ENCODE results near the gene OSM. TPM values are rescaled to one million over a fixed set of nuclear protein-coding genes. Genes with fewer than 3 reads are reported as not detected.

OSM gene
- total RNA-seq, 1 donor from 2014 or later: 8.0 TPM

DNA sequence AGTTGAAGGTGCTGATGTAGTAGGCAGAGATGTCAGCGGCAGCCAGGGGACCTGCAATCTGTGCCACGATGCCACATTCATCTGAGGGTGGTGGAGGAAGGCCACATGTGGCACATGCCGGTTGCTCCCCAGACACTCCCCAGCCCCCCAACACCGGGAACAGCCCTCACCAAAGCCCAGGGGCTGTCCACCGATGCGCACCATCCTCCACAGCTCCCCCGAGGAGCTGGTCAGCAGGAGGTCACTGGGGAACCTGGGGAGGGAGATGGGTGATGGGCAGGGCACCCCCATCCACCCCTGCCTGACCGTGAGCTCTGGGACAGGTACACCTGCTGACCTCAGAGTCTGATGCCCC is 19.2 kb upstream of the OSM start:
- no peak for DNase-seq (ENCODE audit: low spot score)

DNA sequence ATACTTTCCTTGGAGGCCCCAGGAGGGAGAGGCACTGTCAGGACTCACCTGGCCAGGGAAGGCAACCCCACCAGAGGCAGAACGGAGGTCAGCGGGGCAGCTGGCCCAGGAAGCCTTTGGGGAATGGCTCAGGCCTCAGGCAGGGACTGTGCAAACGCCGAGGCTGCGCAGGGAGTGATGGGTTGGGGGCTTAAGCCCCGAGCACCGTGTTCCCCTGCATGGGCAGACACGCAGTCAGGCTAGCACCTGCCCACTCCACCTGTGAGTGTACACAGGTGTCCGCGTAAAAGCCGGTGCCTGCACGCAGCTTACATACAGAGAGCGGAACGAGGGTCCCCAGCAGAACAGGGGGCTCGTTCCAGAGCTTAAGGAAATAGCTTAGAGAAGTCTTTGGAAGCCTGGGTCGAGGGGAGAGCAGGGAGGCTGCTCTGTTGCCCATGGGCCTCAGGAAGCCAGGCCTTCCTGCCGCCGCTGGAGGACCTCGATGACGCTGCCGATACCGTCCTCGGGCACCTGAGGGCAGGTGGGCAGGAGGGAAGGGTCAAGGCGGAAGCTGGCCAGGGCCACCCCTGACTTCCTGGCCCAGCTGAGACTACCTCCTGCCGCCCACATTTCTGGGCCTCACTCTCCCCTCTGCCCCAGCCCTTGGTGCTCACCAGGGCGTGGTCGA is 18.7 kb upstream of the OSM start:
- DNase-seq (ENCODE audit: low spot score): no peak

DNA sequence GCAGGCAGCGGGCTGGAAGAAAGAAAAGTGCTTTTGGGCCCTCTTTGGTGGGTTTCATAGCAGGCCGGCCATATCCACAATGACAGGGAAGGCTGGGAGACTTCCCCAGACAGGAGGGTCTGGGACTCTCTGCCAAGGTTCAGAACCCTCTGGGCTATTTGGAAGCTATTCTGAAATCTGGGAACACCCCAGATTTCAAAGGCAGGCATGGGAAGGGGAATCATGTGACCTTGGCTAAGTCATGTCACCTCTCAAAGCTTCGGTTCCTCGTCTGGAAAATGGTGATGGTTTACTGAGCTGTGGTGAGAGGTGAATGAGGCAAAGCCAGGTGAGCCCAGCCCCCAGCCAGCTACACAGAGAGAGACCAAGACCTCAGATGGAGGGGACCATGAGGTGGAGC is 18.0 kb upstream of the OSM start:
- DNase-seq (ENCODE audit: low spot score): no peak

DNA sequence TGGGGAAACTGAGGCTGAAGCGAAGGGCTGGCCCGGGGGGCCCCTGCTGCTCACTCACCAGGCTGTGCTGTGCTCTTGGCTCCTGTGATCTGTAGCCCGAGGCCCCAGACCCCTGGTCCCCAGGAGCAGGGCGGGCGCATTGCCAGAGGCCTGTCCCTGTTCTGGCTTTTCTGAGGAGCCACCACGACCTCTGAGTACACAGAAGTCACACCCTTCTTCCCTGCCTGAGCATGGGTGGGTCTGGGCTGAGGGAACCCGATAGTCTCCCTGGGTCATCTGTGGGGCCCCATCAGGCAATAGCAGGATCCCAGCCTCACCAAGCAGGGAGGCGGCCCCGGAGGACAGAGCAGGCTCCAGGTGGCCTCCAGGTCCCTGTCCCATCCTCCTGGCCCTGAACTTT is 17.5 kb upstream of the OSM start:
- no peak for DNase-seq (ENCODE audit: low spot score)

DNA sequence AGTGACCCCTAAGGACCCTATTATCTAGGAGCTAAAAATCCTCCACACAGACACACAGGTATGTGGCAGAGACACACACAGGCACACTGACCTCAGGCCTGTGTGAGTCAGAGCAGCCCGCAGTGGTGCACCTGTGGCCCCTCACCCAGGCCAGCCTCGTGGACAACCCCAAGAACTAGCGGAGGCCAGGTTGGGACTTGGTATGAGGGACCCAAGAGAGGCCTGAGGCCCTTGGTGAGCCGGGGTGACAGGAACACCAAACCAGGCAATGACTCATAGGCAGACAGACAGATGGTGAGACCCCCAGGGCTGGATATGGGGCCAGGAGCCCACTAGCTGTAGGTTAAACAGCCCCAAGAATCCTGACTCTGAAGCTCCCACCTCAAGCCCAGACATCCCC is 16.7 kb upstream of the OSM start:
- DNase-seq (ENCODE audit: low spot score): no peak

DNA sequence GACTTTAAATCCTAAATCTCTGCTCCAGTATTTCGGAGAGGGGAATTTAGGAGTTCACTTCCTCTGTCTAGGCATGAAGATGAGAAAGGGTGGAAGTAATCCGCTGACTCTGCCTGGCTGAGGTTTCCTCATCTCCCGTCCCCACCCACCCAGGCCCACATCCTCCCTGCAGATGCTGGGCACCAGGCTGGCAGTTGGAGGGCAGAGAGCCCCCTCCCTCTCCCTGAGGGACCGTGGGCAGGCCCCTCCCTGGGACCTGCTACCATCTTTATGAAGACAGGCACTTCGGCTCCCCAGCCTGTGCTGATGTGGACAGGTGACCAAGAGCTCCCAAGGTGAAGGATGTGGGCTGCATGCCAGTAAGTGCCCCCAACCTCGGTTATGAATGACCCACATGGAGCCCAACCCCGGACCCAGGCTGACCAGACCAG is 16.0 kb upstream of the OSM start:
- no peak for DNase-seq (ENCODE audit: low spot score)

DNA sequence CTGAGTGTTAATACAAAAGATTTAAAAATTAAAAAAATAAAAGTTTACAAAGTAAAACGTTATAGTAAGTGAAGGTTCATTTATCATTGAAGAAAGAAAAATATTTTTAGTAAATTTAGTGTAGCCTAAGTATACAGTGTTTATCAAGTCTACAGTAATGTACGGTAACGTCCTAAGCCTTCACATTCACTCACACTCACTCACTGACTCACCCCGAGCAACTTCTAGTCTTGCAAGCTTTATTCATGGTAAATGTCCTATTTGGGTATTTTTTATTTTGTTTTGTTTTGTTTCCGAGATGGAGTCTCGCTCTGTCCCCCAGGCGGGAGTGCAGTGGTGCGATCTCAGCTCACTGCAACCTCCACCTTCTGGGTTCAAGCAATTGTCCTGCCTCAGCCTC is 13.9 kb upstream of the OSM start:
- no peak for DNase-seq (ENCODE audit: low spot score)

DNA sequence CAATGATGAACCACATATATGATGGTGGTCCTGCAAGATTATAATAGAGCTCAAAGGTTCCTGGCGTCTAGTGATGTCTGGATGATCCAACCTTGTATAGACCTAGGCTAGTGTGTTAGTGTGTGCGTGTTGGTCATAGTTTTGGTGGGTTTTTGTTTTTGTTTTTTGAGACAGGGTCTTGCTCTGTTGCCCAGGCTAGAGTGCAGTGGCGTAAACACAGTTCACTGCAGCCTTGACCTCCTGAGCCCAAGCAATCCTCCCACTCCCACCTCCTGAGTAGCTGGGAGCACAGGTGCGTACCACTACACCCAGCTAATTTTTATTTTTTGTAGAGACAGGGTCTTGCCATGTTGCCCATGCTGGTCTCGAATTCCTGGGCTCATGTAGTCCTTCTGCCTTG is 13.3 kb upstream of the OSM start:
- no peak for DNase-seq (ENCODE audit: low spot score)

DNA sequence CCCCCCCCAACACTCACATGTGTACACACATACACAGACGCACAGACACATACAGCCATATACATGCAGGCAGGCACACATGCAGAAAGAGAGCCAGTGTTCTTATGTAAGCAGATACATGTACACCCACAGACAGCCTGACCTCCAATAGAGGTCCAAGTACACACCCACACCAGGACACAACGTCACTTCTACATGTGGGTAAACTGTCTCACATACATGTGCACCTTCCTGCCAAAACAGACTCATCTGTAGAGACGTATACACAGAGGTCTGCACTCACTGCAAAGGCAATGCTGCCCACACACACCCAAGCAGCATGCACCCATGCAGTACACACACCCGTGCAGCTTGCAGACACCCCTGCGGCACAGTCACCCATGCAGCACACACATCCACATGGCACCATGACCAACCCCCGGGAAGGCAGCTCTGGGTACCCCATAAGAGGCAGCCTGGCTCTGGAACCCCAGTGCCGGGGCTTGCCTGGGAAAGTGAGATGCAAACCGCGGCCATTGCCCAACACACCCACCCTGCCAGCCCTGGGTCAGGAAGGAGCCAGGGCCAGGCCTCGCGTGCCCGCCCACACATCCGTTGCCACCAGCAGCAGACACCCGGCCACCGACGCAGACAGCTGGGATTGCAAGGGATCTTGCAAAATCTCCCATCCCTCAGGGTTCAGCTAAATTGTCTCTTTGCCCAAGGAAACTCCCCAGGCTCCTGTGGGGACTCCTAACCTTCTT is 12.6 kb upstream of the OSM start:
- DNase-seq (ENCODE audit: low spot score): no peak

DNA sequence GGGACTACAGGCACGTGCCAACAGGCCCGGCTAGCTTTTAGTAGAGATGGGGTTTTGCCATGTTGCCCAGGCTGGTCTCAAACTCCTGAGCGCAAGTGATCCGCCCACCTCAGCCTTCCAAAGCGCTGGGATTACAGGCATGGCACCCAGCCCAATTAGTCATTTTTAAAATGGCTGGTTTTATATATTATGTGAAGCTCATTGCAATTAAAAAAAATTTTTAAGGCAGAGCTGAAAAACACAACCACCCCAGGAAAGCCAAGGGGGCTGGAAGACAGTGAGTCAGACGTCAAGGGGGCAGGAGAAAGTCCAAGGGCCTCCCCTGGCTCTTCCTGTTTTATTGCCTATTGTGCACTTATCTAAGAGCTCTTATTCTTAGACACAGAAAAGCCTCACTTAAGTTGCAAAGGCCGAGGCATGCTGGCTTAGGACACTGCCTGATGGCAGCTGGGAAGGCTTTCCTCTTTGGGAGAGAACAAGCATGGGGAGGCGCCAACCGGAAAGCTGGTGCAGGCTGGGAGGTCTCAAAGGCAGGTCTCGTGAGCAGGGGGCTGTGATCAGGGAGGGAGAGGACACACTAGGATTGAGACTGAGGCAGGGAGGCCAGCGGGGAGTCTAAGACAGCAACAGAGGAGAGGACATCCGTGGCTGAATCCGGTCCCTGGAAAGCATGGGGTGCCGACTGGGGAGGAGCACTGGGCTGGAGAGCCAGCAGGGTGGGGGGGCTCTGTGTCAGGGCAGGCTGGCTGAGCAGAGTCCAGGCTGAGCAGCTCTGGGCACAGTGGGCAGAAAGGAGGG is 11.1 kb upstream of the OSM start:
- no peak for DNase-seq (ENCODE audit: low spot score)

DNA sequence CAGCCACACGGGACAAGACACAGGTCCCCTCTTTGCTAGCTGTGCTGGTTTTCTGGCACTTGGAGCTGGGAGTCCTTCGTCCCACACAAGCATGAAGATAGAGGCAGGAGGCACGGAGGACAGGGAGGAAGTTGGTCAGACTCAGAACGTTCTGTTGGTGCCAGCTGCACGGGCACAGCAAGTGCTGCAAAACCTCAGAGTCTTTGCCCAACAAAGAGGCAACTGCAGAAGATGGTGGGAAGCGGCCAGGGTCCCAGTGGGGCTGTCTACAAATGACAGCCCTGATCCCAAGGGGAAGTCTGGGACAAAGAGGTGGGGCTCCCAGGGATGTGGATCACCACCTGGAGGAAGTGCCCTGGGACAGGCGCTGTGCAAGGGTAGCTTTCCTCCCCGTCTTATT is 9.4 kb upstream of the OSM start:
- no peak for DNase-seq (ENCODE audit: low spot score)

DNA sequence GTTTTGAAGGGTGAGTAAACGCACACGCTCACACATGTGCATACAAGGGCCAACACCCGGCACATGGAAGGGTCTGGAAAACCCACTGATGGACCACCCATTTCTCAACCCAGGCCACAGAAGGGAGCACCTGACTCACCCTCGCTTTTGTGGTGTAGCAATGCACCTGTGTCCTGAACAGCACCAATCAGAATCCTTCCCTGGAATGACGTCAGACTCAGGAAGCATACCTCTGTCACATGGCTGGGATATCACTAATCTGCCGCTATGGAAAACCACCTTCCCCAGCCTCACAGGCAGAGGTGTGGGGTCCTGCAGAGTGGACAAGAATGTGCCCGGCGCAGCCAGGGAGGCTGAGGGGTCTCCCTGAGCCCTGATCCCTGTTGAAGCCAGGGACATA is 9.0 kb upstream of the OSM start:
- DNase-seq (ENCODE audit: low spot score): no peak

DNA sequence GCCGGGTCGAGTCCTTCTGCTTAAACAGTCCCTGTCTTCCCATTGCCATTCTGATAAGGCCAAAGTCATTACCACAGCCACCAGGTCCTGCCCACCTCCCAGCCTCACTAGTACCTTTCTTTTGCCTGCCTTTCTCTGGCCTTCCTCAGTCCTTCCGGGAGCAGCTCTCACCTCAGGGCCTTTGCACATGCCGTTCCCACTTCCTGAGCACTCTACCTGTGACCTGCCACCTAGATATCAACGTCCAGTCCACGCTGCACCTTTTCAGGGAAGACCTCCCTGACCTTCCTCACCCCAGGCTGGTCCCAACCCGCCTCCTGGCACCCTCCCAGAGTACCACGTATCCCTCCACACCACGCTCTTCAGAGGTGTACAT is 7.8 kb upstream of the OSM start:
- DNase-seq (ENCODE audit: low spot score): no peak

DNA sequence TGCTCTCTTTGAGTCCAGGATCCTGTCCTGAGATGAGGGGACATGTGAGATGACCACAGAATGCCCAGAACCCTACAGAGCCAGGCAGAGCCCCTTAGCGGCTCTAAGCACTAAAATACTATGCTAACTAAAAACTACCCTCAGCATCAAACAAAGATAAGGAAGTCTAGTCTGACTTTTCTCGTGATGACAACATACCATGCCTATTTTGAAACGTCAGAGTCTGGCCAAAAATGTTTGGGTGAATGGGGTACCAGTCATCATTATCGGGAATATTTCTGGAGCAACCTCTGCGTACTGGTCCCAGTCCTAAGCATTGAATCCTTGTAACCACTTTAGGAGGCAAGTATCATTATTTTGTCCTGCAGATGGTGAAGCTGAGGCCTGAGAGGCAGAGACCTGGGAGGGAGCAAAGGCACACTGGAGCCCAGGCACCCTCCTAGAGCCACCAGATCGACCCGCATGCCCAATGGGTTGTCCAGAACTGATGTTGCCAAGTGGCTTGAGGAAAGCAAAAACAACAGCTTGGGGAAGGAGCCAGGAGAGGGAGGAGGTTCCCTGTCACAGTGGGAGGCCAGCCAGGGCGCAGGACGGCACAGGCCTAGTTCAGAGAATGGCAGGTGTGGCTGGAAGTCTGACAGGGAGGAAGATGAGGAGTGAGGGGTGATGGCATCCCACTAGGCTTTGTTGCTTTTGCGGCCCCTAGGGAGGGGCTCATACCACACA is 7.2 kb upstream of the OSM start:
- no peak for DNase-seq (ENCODE audit: low spot score)

DNA sequence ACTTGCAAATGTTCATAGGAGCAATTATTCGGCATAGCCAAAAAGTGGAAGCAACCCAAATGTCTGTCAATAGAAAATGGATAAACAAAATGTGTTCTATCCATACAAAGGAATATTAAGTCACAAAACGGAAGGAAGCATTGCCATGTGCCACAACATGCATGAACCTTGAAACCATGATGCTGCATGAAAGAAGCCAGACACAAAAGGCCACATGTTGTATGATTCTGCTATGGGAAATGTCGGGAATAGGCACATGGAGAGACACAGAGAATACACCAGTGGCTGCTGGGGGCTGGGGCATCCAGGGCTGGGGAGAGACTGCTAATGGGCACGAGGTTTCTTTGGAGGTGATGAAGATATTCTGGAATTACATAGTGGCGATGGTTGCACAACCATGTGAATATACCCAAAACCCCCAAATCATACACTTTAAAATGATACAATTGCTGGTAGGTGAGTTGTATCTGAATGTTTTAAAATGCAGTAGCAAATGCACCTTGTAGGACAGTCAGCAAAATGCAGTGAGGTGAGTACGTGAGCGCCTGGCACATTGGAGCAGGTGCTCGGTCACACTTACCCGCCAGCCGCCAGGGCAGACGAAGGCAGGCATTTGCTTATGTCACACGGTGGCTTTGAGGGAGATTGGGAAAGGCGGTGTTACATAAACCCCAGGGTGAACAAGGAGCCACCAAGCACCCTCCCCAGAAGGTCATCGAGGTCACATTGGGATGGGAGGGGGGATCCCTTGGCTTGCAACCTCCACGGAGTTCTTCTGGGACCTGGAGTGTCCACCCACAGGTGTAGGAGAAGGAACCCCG is 6.3 kb upstream of the OSM start:
- DNase-seq (ENCODE audit: low spot score): no peak

DNA sequence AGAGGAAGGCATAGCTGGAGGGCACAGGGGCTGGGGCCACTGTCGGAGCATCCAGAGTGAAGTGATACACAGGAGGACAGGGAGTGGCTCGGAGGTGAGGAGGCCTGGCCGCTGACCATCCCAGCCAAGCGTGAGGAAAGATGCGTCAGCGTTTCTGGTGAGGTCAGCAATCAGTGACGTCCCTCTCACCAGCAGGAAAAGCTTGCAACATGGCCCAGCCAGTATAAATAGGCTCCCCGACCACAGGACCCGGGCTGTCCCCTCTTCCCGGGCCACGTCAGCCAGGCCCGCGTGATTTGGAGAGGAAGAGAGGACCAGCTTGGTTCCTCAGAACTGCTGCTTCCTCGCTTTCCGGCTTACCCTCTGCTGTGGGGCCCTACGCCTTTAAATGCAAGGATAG is 4.2 kb upstream of the OSM start:
- no peak for DNase-seq (ENCODE audit: low spot score)

DNA sequence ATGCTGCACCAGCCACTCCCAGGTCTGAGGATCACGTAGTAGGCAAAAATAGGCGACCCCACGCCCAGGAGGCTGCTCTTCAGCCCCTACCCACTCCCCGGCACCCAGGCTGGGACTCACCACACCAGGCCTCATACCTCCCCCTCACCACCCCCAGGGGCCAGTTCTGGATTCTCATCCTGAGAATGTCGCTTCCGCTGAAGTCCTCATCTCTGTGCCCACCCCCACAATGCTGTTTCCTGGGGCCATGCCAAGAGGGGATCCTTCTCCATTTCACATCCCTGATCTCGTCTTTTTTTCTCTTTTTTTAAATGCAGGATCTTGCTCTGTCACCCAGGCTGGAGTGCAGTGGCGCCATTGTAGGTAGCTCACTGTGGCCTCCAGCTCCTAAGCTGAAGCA is 1.7 kb upstream of the OSM start:
- DNase-seq (ENCODE audit: low spot score): no peak

DNA sequence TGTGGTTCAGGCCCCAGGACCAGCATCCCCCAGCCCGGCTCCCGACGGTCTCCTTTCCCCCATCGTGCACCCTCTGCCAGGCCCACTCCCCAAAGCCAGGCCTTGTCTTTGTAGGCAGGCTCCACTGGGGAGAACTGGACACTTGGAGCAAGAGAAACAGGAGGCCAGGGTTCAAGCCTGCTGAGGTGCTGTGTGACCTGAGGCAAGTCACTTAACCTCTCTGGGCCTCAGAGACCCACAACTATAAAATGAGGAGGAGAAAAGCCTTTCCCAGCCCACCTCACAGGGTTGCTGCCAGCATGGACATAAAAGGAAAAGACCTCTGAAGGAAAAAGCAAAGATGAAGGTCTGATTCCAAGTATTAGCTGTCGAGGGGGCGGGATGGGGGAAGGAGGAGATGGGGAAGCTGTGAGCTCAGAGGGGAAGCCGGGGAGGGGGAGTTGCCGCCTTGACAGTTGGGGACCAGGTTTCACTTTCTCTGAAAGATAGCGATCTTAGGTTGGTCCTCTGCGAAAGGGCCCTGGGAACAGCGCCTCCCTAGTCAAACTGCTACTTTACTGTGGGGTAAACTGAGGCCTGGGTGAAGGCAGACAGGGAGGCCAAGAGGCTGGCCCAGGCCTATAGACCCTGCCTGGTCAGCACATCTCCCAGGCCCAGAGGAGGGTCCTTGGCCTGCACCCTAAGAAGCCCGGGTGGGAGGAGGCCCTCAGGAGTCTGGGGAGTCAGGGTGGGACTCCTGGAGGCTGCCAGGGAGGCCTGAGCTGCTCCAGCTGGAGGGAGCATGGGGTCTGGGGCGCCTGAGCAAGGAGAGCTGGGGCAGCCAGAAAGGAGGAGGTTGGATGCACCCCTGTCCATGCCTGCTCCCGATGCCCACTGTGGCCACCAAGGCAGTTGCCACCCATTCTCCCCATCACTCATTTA is 991 bp upstream of the OSM start:
- no peak for DNase-seq (ENCODE audit: low spot score)

DNA sequence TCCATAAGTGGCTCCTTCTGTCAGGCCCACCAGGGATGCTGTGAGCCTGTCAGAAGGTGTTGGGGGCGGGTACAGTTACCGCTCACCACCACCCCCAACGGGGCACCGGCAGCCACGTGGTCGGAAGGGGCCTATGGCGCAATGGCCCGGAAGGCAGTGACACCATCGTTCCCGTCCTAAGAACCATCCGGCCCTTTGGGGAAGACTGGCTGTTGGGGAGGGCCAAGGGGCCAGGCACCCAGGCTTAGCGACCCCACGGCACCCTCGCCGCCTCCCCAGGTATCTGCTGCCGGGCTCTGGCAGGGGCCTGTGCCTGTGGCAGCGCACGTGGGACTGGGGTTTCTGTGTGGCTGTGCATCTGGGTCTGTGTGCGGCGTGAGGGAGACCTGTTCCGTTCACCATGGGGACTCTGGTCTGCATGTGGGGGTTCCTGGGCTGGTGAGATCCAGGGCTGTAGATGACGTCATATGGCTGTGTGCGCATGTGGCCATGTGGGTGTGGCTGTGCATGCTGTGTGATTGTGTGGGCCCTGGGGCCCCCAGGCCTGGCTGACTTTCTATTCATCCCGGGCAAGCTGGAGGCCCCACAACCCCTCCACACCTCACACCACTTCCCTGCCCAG is 717 bp downstream of the OSM start:
- no peak for DNase-seq (ENCODE audit: low spot score)

Measured in mesenteric fat pad (tissue), 1 donor.